HCEC 1CT (cell line): ENCODE measurements around the gene ANO7.
A peak's percentile ranks its signal among the peaks of the same experiment; 100 is the strongest.

ENCODE experiments used
- DNase-seq: peaks from one replicate; pipeline ENCODE4 v3.0.0-alpha.2; 2017

Gene ANO7, protein sequence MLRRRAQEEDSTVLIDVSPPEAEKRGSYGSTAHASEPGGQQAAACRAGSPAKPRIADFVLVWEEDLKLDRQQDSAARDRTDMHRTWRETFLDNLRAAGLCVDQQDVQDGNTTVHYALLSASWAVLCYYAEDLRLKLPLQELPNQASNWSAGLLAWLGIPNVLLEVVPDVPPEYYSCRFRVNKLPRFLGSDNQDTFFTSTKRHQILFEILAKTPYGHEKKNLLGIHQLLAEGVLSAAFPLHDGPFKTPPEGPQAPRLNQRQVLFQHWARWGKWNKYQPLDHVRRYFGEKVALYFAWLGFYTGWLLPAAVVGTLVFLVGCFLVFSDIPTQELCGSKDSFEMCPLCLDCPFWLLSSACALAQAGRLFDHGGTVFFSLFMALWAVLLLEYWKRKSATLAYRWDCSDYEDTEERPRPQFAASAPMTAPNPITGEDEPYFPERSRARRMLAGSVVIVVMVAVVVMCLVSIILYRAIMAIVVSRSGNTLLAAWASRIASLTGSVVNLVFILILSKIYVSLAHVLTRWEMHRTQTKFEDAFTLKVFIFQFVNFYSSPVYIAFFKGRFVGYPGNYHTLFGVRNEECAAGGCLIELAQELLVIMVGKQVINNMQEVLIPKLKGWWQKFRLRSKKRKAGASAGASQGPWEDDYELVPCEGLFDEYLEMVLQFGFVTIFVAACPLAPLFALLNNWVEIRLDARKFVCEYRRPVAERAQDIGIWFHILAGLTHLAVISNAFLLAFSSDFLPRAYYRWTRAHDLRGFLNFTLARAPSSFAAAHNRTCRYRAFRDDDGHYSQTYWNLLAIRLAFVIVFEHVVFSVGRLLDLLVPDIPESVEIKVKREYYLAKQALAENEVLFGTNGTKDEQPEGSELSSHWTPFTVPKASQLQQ

DNA sequence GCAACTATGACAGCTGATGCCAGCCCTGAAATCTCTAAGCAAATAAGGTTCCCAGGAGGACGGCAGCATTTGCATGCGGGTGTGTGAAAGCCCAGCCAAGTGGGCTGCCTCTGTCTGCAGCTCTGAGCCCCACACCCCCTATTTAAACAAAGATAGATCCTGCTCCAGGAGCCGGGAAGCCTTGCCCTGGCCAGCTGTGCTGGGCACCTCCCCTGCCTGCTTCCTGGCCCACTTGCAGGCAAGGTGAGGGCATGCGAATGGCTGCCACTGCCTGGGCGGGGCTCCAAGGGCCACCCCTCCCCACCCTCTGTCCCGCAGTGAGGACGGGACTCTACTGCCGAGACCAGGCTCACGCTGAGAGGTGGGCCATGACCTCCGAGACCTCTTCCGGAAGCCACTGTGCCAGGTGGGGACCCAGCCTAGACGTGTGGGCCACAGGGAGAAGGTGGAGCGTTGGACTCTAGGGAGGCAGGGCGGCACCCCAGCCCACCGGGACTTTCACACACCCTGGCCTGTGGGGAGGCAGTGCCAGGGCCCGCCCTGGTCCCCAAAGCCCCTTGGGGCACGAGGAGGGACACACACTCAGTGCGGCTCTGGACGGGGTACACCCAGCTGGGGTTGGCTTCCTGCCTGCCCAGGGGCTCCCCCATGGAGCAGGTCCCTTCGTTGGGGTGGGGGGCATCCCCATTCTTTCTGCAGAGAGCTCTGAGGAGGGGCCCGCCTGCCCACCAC is at the start of gene ANO7:
ANO7 (plus strand) TSS at position 317 of the 732 bp plus-strand sequence. CDS start 1,387 bp downstream, outside the sequence.
- no peak for DNase-seq

DNA sequence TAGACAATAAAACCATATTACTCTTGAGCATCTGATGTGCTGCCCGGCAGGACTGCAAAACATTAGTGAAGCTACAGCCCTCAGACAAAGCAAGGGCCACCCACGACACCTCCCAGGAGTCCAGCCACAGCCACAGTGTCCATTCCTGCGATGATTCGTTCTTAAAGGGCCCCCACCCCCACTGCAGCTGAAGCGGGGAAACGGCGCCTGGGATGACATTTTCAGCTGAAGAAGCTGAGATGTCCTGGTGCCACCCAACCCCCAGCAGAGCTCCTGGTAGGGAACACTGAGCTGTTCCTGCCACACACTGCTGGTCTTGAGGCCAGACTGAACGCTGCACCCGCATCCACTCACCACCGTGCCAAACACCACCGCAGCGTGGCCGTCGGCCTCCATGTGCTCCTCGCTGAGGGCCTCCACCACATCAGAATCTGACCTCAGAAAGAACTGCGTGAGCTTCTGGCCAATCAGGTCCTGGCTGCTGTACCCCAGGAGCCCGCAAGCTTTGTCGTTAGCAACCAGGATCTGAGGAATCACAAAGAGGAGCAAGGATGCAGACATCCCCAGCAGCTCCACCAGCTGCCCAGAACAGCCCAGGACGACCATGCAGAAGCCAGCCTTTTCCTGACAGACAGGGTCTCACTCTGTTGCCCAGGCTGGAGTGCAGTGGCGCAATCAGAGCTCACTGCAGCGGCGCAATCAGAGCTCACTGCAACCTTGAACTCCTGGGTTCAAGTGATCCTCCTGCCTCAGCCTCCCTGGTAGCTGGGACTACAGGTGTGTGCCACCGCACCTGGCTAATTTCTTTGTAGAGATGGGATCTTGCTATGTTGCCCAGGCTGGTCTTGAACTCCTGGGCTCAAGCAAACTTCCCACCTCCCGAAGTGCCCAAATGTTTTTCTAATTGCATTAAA is 48.7 kb upstream of the ANO7 start:
- DNase-seq, result no peak

DNA sequence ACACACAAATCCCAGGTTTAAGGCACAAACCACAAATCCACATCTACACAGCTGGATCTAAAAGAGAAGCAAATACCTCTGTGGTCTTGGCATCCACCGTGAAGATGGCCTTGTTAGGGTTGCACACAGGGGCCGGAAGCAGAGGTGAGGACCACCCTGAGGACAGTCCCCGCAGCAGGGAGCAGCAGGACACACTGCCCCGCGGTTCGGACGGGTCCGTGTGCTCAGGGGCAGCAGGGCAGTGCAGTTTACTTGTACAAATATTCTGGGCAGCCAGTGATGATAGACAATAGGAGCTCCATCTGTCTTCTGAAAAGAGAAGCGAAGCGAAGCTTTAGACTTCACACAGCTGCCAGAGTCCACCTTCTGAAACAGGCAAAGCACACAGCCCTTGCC is 48.0 kb upstream of the ANO7 start:
- no peak for DNase-seq

DNA sequence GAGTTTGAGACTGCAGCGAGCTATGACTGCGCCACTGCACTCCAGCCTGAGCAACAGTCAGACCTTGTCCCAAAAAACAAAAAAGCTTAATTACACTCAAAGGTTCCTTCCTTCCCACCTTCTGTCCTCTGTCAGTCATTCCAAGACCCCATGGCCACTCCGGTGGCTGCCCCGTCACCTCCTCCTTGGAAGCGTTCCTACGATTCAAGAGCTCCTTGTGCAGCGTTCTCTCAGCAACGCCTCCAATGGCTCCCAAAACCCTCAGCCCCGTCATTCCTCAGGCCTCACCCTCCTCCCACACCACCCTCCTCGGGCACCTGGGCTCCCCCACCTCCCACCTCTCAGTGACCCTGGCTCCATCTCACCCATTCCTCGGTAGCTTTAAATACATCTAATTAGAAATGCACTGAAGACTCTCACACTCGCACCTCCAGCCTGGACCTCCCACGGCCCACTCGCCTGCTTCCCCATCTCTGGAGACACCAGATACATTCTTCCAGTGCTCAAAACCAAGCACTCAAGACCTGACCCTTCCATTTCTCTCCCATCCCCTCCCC is 47.2 kb upstream of the ANO7 start:
- no peak for DNase-seq

DNA sequence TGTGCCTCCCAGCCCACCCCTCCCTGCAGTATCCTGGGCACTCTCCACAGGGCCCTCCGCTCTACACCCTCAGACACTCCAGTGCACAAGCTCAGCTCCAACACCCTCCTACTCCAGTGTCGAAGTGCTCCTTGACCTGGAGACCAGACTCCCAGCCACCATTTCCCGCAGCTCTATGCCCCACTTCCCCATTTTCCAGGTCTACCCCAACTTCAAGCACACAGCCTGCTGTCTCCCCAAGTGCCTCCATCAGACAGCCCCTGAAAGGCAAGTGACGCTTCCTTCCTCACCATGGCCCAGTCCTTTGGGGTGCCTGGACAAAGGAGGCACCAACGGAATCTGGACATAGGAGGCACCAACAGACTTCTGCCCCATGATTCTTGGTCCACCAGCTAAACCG is 46.4 kb upstream of the ANO7 start:
- no peak for DNase-seq

DNA sequence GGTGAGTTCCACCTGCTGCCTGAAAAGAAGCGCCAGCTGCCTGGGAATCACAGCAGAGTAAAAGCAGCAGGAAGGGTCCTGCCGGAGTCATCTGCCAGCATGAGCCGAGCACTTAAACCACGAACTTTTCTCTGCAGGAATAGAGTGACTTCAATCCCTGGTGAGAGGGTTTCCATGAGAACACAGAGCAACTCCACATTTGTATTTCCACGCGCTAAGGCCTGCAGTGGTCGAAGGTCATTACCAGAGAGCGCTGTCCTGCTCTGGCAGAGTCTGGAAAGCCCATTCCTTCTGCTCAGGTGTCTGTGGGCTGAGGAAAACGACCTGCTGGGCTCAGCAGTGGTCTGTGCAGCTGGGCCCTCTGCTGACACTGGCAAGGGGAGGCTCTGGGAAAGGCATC is 45.9 kb upstream of the ANO7 start:
- DNase-seq, result no peak

DNA sequence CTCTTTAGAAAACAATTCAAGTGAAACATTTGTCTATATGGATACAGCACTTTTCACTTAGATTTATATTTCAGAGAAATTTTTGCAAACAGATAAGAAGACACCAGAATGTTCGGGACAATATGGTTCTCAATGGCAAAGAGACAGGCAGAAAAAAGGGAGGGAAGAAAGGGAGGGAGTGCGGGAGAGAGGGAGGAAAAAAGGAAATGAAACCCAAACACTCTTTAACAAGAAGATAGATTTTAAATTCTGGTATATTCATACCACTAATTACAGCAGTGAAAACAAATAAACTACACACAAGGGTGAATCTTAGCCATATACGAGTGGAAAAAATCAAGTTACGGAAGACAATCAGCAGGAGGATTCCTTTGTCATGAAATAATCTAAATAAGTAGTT is 42.2 kb upstream of the ANO7 start:
- DNase-seq, result no peak

DNA sequence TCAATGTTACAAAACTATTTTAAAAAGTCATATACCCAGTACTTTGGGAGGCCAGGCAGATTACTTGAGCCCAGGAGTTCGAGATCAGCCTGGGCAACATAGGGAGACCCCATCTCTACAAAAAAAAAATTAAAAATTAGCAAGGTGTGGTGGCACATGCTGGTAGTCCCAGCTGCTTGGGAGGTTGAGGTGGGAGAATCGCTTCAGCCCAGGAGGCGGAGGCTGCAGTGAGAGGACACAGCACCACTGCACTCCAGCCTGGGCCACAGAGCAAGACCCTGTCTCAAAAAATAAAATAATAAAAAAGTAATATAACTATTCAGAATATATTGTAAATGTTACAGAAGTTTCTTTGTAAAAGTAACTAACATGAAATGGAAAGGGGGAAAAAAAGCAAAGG is 41.1 kb upstream of the ANO7 start:
- no peak for DNase-seq

DNA sequence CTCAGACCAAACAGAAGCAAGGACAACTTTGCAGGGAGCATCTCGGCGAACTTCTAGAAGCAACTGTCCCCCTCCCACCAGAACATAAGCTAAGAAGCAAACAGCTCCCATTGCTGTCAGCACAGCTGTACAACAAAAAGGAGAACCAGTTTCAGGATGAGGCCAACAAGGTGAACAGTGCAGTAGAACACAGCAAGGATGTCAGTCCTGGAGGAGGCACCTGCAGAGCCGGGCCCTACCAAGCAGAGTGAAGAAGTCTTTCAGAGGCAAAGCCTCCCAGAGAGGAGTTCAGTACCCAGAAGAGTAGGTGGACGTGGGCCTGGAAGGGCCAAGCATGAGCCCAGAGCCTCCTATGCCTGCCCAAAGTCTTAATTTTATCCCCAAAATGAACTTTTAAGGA is 40.2 kb upstream of the ANO7 start:
- no peak for DNase-seq

DNA sequence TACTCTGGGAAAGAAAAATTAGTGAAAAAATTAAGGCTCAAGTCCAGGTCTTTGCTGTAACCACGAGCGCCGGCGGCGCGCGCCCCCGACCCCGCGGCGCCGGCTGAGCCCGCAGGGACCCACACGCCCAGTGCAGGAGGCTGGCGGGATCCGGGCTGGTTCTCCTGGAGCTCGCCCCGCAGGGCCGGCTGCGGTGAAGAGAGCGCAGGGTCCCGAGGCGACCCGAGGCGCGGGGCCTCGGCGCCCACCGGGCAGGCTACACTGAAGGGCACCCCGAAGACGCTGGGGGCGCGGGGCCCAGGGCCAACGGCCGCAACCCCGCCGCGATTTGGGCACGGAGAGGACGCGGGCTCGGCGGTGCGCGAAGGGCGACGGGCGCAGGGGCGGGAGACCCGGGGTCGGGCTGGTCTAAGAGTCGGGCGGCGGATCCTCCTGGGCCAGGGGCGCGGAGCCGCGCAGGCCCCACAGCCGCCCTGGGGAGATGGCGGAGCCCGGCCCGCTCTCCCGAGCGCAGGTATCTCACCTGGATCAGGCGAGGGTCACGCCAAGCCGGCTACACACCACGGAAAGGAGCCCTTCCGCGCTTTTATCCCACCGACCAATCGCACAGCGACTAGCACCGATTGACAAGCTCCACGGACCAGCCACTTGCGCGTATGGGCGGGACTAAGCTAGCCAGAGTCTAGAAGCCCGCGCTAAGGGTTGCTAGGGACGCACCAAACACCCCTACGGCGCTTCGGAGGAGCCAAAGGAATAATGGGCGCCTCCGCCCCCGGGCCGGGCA is 39.4 kb upstream of the ANO7 start, which contains the start of gene PASK:
PASK (minus strand) TSS at position 582 of the 784 bp plus-strand sequence. CDS start 6,440 bp downstream, outside the sequence.
- peak; percentile 96 for DNase-seq

DNA sequence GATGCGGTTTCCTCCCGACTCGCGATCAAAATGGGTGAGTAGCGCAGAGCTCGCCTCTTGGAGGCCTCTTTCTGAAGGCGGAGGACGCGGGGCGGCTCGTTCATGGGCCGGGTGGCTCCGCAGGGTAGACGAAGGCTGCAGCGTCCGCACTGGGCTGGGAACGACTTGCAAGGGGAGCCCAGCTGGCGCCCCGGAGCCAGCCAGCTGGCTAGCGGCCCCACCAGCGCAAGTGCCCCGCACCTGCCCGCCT is 38.9 kb upstream of the ANO7 start:
- no peak for DNase-seq

DNA sequence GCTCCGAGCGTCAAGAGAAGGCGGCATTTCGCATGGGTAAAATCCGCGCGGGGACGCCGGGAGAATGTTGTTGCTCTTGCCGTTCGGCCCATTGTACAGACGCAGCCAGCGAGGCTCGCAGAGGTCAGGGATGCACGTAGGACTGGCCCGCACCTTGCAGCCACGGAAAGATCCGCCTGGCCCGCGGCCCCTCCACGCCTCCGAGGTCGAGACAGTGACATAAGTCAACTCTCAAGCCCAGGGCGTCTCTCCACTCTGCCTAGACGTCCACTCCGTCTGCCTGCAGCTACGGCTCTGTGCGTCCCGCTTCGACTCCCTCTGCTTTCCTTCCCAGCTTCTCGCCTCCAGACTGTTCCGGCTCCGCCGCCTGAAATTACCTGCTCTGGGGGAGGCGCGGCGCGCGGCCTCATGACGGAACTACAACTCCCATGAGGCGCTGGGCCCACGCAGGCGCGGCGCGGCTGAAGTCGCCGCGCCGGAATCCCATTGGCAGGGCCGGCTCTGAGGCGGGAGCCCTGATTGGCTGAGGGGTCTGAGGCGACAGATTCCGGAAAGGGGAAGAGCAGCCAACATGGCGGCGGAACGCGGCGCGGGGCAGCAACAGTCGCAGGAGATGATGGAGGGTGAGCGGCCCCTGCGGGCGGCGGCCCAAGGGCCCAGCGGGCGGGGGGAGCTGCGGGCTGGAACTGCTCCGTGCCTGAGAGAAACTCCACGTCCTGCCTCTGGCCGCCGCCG is 38.4 kb upstream of the ANO7 start, which contains the start of gene PPP1R7:
PPP1R7 (plus strand) TSS at position 543 of the 735 bp plus-strand sequence; CDS start at position 572, 29 bp downstream.
- peak; percentile 91 for DNase-seq

DNA sequence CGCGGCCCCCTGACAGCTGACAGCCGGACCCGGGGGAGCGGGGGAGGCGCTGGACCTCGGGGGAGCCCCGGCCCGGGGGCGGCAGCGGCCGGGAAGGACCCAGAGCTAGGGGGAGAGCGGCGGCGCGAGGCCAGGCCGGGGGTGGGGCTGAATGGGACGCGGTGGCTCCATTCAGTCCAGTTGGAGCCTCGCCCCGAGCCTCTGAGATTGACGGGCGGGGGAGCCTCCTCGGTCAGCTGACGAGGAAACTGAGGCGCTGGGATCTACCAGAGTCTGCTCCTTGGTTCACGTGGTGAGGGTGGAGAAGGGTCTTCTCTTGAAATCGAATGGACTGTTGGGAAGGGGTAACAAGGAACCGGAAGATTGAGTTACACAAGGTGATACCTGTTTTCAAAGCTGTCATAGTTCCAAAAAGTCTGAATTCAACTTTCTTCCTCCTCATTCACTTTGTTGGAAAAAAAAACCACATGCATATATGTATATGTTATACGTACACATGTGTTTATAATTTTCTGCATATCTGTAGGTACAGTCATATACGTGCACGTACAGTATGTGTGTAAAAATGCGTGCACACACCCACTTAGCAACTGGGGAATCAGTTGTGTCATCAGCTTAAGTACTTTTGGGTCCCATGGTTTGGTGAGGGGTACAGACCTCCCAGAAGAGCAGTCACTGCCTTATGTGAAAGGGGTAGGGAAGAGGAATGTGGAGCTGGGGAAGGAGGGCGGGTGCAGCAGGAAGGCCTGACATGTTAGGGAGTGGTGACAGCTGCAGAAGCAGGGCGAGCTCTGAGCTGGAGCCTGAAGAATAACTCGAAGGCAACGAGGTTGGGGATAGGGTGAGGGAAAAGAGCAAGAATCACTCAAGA is 37.6 kb upstream of the ANO7 start:
- DNase-seq, result no peak

DNA sequence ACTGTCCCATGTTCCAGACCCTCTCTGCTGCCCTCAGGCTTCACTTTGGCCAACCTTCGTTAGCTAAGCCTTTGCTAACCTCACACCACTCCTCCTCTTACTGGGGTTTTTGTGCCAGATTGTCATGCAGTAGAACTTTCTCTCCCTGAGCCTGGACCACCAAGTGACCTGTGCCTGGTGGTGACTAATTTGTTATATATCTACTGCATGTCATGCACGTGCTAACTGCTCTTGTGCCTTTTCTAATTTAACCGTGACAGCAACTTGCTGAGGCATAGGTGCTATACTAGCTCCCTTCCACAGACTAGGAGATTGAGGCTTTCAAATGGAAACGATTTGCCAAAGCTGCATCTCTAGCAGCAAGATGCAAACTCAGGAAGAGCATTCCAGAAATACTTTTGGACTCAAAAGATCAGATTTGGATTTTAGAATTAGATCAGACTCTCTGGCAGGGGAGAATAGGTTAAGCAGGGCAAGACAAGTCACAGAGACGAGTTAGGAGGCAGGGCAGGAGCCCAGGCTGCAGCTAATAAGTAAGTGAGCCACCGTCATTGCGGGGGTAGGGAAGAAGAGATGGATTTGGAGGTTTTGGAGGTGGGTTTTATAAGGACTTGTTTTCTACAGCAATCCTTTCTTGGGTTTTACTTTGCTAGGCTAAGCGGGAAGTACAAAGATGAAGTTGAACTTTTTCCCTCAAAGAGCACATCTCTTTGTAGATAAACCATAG is 36.4 kb upstream of the ANO7 start:
- DNase-seq, result no peak

DNA sequence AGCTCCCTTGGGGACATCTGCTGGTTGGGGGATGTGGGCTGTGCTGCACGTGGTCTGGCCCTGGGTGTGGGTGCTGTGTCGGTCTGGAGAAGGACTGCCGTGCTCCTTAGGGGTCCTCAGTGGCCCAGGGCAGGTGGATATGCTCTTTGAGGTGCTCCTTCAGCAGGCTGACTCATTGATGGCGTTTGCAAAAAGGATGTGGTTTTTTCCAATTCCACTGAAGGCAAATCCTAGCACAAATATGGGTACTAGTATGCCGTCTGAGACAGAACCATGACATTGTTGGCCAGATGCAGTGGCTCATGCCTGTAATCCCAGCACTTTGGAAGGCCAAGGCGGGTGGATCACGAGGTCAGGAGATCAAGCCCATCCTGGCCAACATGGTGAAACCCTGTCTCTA is 34.9 kb upstream of the ANO7 start:
- DNase-seq, result peak; percentile 47

DNA sequence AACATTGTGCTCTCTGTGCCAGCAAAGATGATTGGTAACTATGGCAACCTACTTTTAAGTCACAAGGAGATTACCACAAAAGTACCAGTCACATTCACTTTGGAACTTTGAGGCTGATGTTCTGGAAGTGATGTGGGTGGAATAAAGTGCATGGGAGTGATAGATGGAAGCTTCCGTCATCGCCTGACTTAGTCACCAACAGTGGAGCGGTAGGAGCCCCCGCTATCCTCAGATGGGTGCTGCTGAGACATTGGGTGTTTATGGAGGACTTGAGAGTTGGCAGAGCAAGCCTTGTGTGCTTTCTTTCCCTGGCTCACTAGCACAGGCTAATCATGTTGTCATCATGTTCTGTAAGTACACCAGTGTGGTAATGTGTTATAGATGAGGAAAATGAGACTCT is 33.6 kb upstream of the ANO7 start:
- DNase-seq, result no peak

DNA sequence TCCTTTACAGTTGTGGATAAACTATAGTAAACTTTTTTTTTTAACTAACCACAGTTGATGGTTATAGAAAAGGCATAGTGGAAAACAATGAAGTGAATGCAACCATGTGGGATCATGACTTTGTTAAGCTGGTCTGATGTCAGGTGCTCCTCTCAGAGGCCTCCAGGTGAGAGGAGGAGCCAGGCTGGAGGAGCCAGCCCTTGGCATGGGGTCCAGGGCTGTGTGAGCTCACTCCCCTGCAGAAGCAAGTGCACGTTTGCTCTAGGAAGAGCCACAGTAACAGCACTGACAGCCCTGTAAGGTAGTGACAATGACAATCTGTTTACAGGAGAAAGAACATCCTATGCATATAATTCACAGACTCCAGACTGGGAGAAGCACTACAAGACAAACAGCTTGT is 32.5 kb upstream of the ANO7 start:
- DNase-seq, result no peak

DNA sequence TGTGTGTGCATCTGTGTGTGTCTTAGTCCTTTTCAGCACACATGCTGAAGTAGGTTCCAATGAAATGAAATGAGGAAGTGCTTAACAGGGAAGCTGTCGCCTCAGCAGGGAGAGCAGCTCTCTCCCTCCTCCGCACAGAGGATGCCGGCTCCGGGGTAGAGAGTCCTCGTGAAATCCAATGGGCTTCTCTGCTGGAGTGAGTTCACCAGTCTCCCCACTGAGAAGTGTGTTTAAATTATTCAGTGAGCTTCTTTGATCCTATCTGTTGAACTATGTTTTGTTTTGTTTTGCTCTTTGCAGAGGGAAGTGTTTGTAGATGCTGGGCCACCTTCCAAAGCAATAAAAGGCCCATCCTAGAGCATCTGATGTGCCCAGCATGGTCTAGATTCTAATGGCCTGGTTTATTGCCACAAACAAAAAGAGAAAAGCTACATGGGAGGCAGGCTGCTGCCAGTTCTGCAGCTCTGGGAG is 31.5 kb upstream of the ANO7 start:
- no peak for DNase-seq
